ENCODE measurements around the gene ARID3A.
"Not testable (repeated sequence)": the region's sequence is repeated elsewhere in the genome, so short reads cannot be mapped to it uniquely, and the experiment has no call there.

Gene ARID3A

DNA sequence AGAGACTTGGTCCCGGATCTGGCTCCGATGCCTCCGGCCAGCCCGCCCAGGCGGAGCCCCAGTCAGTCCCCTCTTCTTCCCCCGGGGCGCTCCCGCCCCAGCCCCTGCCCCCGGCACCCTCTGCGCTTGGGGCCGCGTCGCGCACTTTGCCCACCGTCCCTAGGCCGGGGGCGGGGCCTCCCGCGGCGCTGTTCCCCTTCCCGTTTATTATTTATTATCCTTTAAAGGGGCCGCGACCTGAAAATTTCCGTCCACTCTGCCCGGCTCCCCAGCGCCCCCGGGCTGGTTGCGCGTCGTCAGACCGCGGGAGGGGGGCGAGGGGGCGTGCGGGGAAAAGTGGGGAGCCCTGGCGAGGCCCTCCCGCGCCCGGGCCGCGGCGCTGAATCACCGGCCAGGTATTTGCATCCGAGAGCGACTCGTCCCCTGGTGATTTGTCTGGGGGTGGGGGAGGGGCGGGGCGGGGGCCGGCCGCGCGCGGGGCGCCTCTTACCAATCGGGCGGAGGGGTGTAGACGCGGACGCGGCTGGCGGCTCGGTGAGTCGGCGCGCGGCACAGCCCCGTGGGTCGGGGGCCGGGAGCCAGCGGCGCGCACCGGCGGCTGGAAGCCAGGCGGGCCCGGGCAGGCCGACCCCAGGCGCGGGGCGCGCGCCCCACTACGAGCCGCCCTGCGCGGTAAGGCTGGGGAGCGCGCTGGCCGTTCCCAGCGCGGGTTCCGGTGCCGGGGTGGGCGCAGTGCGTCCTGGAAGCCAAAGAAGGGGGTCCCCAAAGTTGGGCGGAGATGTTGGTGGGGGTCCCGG is at the start of gene ARID3A:
ARID3A (plus strand) TSS at position 510 of the 797 bp plus-strand sequence. CDS start 3,494 bp downstream, outside the sequence.
- DNase-seq (ENCODE audit: low read depth), result peak; percentile 78

DNA sequence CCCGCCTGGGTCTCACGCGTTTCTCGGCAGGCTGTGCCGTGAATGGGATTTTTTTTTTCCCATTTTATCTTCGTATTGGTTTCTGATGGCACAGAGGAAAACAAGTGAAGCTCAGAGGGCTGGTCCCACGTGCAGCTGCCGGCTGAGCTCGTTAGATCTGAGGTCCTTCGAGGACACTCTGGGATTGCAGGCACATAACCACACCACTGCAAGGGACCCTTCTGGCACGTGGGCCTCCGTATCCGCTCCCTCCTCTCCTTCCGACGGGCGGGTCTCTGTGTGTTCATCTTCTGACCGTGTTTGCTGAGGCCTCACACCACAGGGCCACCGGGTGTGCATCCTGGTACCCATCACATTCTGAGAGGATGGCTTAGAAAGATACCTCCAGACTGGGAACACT is 49.7 kb upstream of the ARID3A start:
- DNase-seq (ENCODE audit: low read depth), result no peak

GRCh38 chr19:876780-877314 is 49.0 kb upstream of the ARID3A start:
- DNase-seq (ENCODE audit: low read depth), result no peak

DNA sequence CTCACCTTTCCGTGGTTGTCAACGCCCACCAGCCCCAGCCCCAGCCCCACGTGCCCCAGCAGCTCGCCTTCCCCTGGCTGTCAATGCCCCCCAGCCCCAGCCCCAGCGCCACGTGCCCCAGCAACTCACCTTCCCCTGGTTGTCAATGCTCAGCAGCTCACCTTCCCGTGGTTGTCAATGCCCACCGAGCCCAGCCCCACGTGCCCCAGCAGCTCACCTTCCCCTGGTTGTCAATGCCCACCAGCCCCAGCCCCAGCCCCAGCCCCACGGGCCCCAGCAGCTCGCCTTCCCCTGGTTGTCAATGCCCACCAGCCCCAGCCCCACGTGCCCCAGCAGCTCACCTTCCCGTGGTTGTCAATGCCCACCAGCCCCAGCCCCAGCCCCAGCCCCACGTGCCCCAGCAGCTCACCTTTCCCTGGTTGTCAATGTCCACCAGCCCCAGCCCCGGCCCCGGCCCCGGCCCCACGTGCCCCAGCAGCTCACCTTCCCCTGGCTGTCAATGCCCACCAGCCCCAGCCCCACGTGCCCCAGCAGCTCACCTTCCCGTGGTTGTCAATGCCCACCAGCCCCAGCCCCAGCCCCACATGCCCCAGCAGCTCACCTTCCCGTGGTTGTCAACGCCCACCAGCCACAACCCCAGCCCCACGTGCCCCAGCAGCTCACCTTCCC is 47.7 kb upstream of the ARID3A start:
- DNase-seq (ENCODE audit: low read depth), result not testable (repeated sequence)

DNA sequence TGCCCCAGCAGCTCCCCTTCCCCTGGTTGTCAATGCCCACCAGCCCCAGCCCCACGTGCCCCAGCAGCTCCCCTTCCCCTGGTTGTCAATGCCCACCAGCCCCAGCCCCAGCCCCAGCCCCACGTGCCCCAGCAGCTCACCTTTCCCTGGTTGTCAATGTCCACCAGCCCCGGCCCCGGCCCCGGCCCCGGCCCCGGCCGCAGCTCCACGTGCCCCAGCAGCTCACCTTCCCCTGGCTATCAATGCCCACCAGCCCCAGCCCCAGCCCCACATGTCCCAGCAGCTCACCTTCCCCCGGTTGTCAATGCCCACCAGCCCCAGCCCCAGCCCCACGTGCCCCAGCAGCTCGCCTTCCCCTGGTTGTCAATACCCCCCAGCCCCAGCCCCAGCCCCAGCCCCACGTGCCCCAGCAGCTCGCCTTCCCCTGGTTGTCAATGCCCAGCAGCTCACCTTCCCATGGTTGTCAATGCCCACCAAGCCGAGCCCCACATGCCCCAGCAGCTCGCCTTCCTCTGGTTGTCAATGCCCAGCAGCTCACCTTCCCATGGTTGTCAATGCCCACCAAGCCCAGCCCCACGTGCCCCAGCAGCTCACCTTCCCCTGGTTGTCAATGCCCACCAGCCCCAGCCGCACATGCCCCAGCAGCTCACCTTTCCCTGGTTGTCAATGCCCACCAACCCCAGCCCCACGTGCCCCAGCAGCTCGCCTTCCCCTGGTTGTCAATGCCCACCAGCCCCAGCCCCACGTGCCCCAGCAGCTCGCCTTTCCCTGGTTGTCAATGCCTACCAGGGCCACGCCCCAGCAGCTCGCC is 46.9 kb upstream of the ARID3A start:
- DNase-seq (ENCODE audit: low read depth), result not testable (repeated sequence)

GRCh38 chr19:879711-880438 is 46.0 kb upstream of the ARID3A start:
- no peak for DNase-seq (ENCODE audit: low read depth)

DNA sequence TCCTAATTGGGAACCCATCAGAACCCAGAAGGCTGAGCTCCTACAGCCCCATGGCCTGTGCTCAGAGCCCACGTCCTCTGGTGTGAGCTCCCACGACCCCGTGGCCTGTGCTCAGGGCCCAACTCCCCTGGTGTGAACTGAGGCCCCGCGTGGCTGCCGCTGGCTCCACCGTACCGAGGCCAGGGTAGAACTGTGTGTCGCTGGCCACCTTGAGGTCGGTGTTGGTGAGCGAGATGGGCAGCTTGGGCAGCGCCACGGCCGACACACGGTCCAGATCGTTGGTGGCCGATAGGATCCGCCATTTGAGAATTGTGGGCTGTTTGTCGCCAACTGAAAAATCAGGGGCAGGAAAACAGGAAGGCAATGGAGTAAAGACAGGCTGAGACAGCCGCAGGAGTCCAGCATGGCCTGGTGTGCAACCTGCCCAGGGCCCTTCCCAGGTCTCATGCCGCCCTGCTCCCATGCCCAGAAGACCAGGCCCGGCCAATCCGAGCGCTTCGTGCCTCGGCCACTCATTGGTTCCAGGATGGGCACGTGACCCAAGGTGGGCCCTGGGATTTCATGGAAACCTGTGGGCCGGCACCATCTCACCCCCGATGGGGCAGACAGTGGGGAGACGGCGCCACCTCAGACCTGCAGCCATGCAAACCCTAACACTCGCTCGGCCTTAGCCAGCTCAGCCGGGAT is 44.3 kb upstream of the ARID3A start:
- DNase-seq (ENCODE audit: low read depth), result no peak

DNA sequence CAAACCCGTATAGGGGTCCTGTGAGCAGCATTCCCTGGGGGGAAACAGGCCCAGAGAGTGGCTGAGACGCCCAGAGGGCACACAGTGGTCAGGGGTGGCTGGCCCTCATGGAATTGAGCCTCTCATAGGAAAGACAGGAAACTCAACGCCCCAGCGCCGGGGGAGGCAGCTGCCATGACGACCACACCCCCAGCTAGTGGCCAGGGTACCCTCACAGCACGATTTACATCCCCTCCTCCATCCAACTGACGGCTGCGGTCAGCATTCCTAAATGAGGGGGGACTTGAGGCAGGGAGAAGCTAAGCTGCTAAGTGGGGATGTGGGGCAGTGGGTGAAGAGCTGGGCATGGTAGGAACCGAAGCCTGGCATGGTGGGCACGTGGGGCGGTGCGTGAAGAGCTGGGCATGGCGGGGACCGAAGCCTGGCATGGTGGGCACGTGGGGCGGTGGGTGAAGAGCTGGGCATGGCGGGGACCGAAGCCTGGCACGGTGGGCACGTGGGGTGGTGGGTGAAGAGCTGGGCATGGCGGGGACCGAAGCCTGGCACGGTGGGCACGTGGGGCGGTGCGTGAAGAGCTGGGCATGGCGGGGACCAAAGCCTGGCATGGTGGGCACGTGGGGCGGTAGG is 42.9 kb upstream of the ARID3A start:
- DNase-seq (ENCODE audit: low read depth), result no peak

- no peak for DNase-seq (ENCODE audit: low read depth)
These were observed 42.1 kb upstream of the ARID3A start for GRCh38 chr19:883661-884211.

DNA sequence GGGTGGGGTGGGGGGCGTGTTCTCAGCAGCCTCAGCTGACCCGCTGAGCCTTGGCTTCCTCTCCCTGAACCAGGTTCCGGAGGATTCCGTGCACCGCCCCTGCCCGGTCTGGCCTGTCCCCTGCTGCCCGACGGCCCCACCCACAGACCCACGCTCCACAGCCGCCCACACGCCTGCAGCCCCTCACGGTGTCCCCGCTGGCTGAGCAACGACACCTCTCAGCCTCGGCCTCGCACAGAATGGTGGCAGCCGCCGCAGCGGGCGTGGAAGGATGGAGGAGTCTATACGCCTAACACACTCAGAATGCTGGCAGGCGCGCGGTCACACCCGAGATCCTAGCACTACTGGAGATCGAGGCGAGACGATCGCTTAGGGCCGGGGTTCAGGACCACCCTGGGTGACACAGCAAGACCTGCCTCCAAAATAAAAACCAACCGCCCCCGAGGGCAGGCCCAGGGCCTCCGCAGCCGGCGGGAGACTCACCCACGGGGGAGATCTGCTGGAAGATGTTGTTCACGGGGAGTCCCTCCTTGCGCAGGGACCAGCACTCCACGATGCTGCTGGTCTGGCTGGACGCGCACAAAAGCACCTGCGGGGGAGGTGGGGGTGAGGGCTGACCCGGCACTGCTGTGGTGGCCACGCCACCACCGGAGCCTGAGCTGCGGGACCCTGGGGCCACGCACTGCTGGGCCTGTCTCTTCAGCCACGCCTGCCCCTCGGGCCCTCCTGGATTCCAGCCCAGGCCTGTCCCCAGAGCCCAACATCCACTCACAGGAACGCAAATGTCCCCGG is 41.2 kb upstream of the ARID3A start:
- DNase-seq (ENCODE audit: low read depth), result no peak

GRCh38 chr19:885536-886224 is 40.2 kb upstream of the ARID3A start:
- no peak for DNase-seq (ENCODE audit: low read depth)

GRCh38 chr19:887072-887471 is 38.8 kb upstream of the ARID3A start:
- peak; percentile 83 for DNase-seq (ENCODE audit: low read depth)

DNA sequence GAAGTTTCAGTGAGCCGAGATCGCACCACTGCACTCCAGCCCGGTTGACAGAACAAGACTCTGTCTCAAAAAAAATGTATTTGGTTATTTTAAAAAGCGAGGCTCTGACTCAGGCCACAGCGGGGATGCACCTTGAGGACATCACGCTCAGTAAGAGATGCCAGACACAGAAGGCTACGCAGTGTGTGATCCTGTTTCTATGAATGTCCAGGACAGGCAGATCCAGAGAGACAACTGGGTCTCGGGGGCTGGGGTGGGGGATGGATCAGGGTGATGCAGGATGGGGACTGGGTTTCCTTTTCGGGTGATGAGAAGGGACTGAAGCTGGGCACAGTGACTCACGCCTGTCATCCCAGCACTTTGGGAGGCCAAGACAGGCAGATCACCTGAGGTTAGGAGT is 38.2 kb upstream of the ARID3A start:
- DNase-seq (ENCODE audit: low read depth), result no peak

- no peak for DNase-seq (ENCODE audit: low read depth)
These were observed 37.1 kb upstream of the ARID3A start for GRCh38 chr19:888581-889385.

DNA sequence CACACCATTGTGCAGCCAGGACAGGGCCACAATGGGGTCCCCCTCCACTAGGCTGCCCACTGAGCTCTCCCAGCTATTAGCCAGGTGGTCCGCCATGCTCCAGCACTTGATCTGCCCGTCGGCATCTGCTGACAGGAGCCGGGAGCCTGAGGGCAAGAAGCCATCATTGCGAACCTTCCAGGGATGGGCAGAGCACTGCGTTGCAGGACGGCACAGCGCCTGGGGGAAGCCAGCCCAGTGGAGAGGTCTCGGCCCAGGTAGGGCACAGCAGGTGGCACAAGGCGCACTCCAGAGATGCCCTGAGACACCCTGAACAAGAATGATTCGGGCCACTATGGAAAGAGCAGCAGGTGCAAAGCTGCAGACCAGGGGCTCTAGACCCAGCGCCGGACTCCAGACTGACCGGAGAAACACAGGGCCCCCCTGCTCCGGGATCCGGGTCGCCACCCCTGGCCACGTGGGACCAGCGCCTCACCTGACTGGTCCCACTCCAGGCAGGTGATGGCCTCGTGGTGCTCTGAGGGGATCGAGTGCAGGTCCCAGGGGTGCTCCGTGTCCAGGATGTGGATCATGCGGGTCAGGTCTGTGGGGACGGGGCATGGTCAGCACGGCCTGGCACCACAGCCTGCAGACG is 36.1 kb upstream of the ARID3A start:
- no peak for DNase-seq (ENCODE audit: low read depth)

DNA sequence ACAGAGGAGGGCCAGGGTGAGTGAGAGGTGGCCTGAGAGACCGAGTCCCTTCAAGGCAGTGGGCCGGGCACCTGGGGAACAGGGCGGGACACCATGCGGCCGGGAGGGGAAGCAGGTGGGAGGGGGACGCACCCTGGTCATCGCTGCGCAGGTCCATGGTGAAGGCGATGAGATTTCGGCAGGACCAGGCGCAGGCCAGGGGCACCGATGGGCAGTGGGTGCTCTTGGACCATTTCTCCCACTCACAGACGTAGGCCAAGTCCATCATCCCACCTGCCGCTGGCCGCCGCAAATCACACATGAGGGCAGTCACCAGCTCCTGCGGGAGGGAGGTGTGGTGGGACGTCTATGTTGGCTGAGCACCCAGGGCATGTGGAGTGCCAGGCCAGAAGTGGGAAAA is 35.0 kb upstream of the ARID3A start:
- DNase-seq (ENCODE audit: low read depth), result no peak

GRCh38 chr19:891421-892200 is 34.2 kb upstream of the ARID3A start:
- DNase-seq (ENCODE audit: low read depth), result not testable (repeated sequence)
